ENCODE measurements around the gene SVOP. TPM values are rescaled to one million over a fixed set of nuclear protein-coding genes. Genes with fewer than 3 reads are reported as not detected.
A peak's percentile ranks its signal among the peaks of the same experiment; 100 is the strongest.

The SVOP gene
- total and polyA plus RNA-seq, 2 of the 8 experiments (the other 6 are each of a cell fraction or from before 2014, with no cell fraction given), result 0.06 TPM; not detected in 1

DNA sequence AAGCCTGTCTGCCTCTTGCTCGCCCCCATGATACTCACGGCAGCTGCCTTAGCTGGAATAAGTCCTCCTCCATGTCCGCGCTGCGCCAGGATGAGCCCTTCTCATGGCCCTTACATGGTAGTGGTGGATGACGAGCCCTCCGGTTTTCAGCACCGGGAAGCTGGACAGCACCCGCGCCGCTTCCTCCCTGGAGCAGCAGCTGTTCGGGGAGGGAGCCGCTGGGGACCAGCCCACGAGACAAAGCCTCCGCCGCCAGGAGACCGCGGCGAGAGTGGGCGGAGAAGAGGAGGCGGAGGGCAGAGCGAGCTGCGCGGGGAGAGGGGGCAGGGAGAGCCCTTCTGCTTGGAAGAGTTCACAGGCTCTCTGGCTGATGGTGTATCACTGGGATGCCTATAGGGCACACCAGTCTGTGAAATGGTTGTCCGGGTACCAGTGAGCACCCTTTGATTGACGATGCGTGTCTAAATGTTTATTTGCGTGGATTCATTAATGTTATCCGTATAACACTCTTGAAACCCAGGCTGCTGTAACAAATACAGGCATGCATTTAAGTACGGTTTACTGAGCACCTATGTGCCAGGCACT lies at the start of gene SVOP (continued):
- TF ChIP-seq JUN (IDR thresholded peaks at IDR 0.05; ENCODE audit: low read depth, low read length) (no peak), RXRA (IDR thresholded peaks at IDR 0.05; ENCODE audit: insufficient read depth, low read depth, low read length) (no peak), CBX5 (IDR thresholded peaks at IDR 0.05; ENCODE audit: low read depth, low read length) (no peak), RFX5 (IDR thresholded peaks at IDR 0.05; ENCODE audit: borderline replicate concordance, low read depth, low read length) (no peak), RBBP5 (IDR thresholded peaks at IDR 0.05; ENCODE audit: borderline replicate concordance, low read depth, low read length) (no peak; the same call in 1 of the 2 replicates), CREB1 (IDR thresholded peaks at IDR 0.05) (peak; percentile 64; the same call in 1 of the 2 replicates), HDAC2 (IDR thresholded peaks at IDR 0.05; ENCODE audit: borderline replicate concordance in 1 of 2, low read depth in 2 of 2, low read length in 2 of 2) (peak; percentile 98), RAD21 (IDR thresholded peaks at IDR 0.05 in 1 of 2, conservative IDR thresholded peaks at IDR 0.05 in 1 of 2; ENCODE audit: low read depth in 2 of 2, low read length in 2 of 2) (peak in 1 of 2 experiments; percentile 23; a peak in 1 of 4 replicates)
